Liver (tissue), 3 donors: ENCODE measurements around the gene NIM1K.

ENCODE experiments used
- GABPA ChIP-seq, 2 donors: IDR thresholded peaks in 1 of 2; conservative IDR thresholded peaks in 1 of 2; 2 replicates each; pipeline ENCODE4 v1.6.1; 2016; ENCODE audit warnings: antibody characterized with exemption in 2 of 2, mild to moderate bottlenecking in 1 of 2, moderate library complexity in 1 of 2
- HNF4A ChIP-seq, 2 donors: conservative IDR thresholded peaks; 2 replicates each; pipeline ENCODE4 v1.6.1; 2016; ENCODE audit warnings: antibody characterized with exemption in 2 of 2, mild to moderate bottlenecking in 2 of 2
- RAD21 ChIP-seq, 2 donors: IDR thresholded peaks; 2 replicates each; pipeline ENCODE4 v1.6.1; 2016; ENCODE audit warnings: antibody characterized with exemption in 2 of 2, mild to moderate bottlenecking in 2 of 2
- SP1 ChIP-seq: IDR thresholded peaks from 2 replicates; pipeline ENCODE4 v1.6.1; 2018; ENCODE audit warnings: antibody characterized with exemption, mild to moderate bottlenecking
- TAF1 ChIP-seq: conservative IDR thresholded peaks from 2 replicates; pipeline ENCODE4 v1.6.1; 2016; ENCODE audit warnings: antibody characterized with exemption, mild to moderate bottlenecking
- TF ChIP-seq, protein P1 (sequence below): fragments of 150-350 bp; IDR thresholded peaks from 2 replicates; pipeline ENCODE4 v1.5.1; 2017; ENCODE audit warnings: improper control_type of control experiment, low read depth, low read length; ENCODE audit not compliant: missing input control
- TF ChIP-seq, protein P2 (sequence below): IDR thresholded peaks from 2 replicates; pipeline ENCODE4 v1.6.1; 2016; ENCODE audit warnings: antibody characterized with exemption
- donor health status: healthy.
- donor health status: healthy.

DNA sequence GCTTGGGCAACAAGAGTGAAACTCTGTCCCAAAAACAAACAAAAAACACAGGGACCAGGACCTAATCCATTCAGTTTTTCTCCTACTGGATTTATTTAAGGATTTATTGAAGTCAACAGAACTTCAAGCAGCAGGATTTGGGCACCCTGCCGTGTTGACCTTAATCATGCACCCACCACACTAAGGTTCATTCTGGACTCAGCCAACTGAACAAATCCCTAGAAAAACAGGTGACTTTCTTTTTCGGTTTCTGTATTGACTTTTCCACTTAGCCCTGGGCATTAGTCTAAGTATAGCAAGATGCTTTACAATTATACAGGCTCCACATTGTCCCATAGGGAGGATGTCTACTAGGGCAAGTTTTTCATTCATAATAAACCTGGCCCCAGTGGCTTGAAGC is 41.3 kb upstream of the NIM1K start:
- TF ChIP-seq, protein P1, sequence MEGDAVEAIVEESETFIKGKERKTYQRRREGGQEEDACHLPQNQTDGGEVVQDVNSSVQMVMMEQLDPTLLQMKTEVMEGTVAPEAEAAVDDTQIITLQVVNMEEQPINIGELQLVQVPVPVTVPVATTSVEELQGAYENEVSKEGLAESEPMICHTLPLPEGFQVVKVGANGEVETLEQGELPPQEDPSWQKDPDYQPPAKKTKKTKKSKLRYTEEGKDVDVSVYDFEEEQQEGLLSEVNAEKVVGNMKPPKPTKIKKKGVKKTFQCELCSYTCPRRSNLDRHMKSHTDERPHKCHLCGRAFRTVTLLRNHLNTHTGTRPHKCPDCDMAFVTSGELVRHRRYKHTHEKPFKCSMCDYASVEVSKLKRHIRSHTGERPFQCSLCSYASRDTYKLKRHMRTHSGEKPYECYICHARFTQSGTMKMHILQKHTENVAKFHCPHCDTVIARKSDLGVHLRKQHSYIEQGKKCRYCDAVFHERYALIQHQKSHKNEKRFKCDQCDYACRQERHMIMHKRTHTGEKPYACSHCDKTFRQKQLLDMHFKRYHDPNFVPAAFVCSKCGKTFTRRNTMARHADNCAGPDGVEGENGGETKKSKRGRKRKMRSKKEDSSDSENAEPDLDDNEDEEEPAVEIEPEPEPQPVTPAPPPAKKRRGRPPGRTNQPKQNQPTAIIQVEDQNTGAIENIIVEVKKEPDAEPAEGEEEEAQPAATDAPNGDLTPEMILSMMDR, result no peak
- TF ChIP-seq SP1 (no peak), RAD21 (IDR thresholded peaks at IDR 0.05) (no peak), HNF4A (conservative IDR thresholded peaks at IDR 0.05) (no peak), GABPA (IDR thresholded peaks at IDR 0.05 in 1 of 2, conservative IDR thresholded peaks at IDR 0.05 in 1 of 2) (no peak), TAF1 (no peak)
- TF ChIP-seq, protein P2, sequence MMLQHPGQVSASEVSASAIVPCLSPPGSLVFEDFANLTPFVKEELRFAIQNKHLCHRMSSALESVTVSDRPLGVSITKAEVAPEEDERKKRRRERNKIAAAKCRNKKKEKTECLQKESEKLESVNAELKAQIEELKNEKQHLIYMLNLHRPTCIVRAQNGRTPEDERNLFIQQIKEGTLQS, result no peak
